PC-9 (cell line): ENCODE results near the gene FNDC5. TPM values are rescaled to one million over a fixed set of nuclear protein-coding genes. Genes with fewer than 3 reads are reported as not detected.

ENCODE experiments used
- BruUV-seq: library from RNA; stranded (reverse); fragments of 400-500 nt; replicated peaks from 2 replicates; lab custom pipeline; 2021; lab: Mats Ljungman, UMichigan
- CTCF ChIA-PET: fragments of 300-600 bp; sonication (Branson Sonifier 250); formaldehyde crosslinking; loops from one replicate; lab custom pipeline; 2022; ENCODE audit warnings: antibody characterized with exemption; lab: Charles Lee
- POLR2A ChIA-PET: fragments of 300-600 bp; sonication (Branson Sonifier 250); formaldehyde crosslinking; loops from one replicate; lab custom pipeline; 2022; ENCODE audit warnings: antibody characterized with exemption; ENCODE audit not compliant: unreplicated experiment; lab: Charles Lee
- DNase-seq, 2 experiments: peaks; one replicate each; pipeline versions ENCODE4 v3.0.0 to v3.0.0-alpha.2; 2015 to 2022; ENCODE audit warnings: mixed read lengths in 1 of 2
- H2AFZ ChIP-seq: fragments of 200-600 bp; sonication (generic); 2 replicates; pipeline ENCODE4 v1.8.1; 2017; ENCODE audit warnings: antibody characterized with exemption
- H3F3A ChIP-seq: fragments of 200-600 bp; sonication (generic); 2 replicates; pipeline ENCODE4 v1.8.1; 2017; ENCODE audit warnings: antibody characterized with exemption, mild to moderate bottlenecking, low read depth; ENCODE audit not compliant: insufficient read depth
- H3K27ac ChIP-seq: fragments of 200-600 bp; sonication (generic); 2 replicates; pipeline ENCODE4 v1.6.1; 2016; ENCODE audit warnings: mixed run types
- H3K27me3 ChIP-seq: fragments of 200-600 bp; sonication (generic); 2 replicates; pipeline ENCODE4 v1.6.1; 2016; ENCODE audit warnings: low read depth, mixed run types; ENCODE audit not compliant: insufficient read depth
- H3K36me3 ChIP-seq: fragments of 200-600 bp; sonication (generic); 2 replicates; pipeline ENCODE4 v1.6.1; 2016; ENCODE audit warnings: low read depth, mixed run types
- H3K4me1 ChIP-seq: fragments of 200-600 bp; sonication (generic); replicated peaks from 2 replicates; pipeline ENCODE4 v1.6.1; 2016; ENCODE audit warnings: mixed run types; ENCODE audit not compliant: insufficient read depth
- H3K4me2 ChIP-seq: fragments of 200-600 bp; sonication (generic); 2 replicates; pipeline ENCODE4 v1.6.1; 2017; ENCODE audit warnings: mixed run types
- H3K4me3 ChIP-seq: fragments of 200-600 bp; sonication (generic); 2 replicates; pipeline ENCODE4 v1.6.1; 2016; ENCODE audit warnings: mixed run types
- H3K79me2 ChIP-seq: fragments of 200-600 bp; sonication (generic); 2 replicates; pipeline ENCODE4 v1.6.1; 2017; ENCODE audit warnings: low read depth, mixed run types
- H3K9me2 ChIP-seq: fragments of 200-600 bp; sonication (generic); 2 replicates; pipeline ENCODE4 v1.8.1; 2017; ENCODE audit warnings: mild to moderate bottlenecking; ENCODE audit not compliant: insufficient read depth
- H3K9me3 ChIP-seq: fragments of 200-600 bp; sonication (generic); 2 replicates; pipeline ENCODE4 v1.8.1; 2016; ENCODE audit warnings: low read depth; ENCODE audit not compliant: insufficient read depth
- H4K20me1 ChIP-seq: fragments of 200-600 bp; sonication (generic); 2 replicates; pipeline ENCODE4 v1.8.1; 2017; ENCODE audit not compliant: insufficient read depth
- EZH2 ChIP-seq: fragments of 200-600 bp; sonication (generic); IDR thresholded peaks from 2 replicates; pipeline ENCODE4 v1.8.0; 2017; ENCODE audit warnings: antibody characterized with exemption, low read depth
- intact Hi-C: fragments of 100-400 bp; cut with micrococcal nuclease; formaldehyde crosslinking; loops from one replicate; pipeline ENCODE4 v1.10.0; 2022; ENCODE audit not compliant: unreplicated experiment
- total RNA-seq: library from RNA; stranded (reverse); gene quantifications from 2 replicates; pipeline ENCODE4 v1.2.3, GENCODE V29; 2021
- TF ChIP-seq, protein P1 (sequence below): fragments of 200-600 bp; sonication (generic); conservative IDR thresholded peaks from 2 replicates; pipeline ENCODE4 v1.6.1; 2017; ENCODE audit warnings: mixed run types, antibody characterized with exemption, mild to moderate bottlenecking, moderate library complexity

Gene FNDC5
- total RNA-seq, 1 experiment from 2014 or later, result not detected

DNA sequence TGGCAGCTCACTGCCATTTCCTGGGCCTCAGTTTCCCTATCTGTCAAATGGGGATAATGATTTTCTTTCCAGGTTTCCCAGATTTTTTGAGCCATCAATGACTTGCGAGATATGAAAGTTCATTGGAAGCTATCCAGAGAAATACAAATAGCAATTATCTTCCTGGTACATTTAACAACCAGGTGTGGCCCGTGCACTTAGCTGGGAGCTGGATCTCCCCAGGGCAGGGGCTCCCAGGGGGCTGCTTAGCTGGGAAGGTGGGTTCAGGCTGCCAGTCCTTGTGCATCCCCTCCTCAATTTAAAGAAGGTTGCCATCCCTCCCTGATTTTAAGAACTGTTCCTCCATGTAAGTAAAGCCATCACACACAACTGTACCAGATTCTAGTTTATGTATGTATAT lies 34.1 kb upstream of the FNDC5 start:
- TF ChIP-seq, protein P1, sequence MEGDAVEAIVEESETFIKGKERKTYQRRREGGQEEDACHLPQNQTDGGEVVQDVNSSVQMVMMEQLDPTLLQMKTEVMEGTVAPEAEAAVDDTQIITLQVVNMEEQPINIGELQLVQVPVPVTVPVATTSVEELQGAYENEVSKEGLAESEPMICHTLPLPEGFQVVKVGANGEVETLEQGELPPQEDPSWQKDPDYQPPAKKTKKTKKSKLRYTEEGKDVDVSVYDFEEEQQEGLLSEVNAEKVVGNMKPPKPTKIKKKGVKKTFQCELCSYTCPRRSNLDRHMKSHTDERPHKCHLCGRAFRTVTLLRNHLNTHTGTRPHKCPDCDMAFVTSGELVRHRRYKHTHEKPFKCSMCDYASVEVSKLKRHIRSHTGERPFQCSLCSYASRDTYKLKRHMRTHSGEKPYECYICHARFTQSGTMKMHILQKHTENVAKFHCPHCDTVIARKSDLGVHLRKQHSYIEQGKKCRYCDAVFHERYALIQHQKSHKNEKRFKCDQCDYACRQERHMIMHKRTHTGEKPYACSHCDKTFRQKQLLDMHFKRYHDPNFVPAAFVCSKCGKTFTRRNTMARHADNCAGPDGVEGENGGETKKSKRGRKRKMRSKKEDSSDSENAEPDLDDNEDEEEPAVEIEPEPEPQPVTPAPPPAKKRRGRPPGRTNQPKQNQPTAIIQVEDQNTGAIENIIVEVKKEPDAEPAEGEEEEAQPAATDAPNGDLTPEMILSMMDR, result no peak
- TF ChIP-seq EZH2, result no peak
- CTCF ChIA-PET, result no interaction called here
- intact Hi-C loops, result no loop called here
- no peaks in the 10 kb centered on the region for H3K4me1 ChIP-seq
- no peak overlapping the region for H3K4me2 ChIP-seq
- no peaks in the 10 kb centered on the region for H3K36me3 ChIP-seq
- no peak overlapping the region for H2AFZ ChIP-seq
- no peaks in the 10 kb centered on the region for H3K9me3 ChIP-seq
- H4K20me1 ChIP-seq, result no peaks in the 10 kb centered on the region
- no peak overlapping the region for H3K4me3 ChIP-seq
- BruUV-seq, result no TSS peak
- H3F3A ChIP-seq, result peaks cover 14% of the 10 kb centered on the region; the same call in 1 of the 2 replicates
- no peak overlapping the region for H3K27ac ChIP-seq
- no peak for DNase-seq
- H3K27me3 ChIP-seq, result no peaks in the 10 kb centered on the region
- POLR2A ChIA-PET, result interaction anchor here (0.7 kb wide), 1 partner anchor 150 kb away, joined by 9 read pairs; no protein-coding TSS in a partner anchor
- no peaks in the 10 kb centered on the region for H3K9me2 ChIP-seq
- H3K79me2 ChIP-seq, result 0 out of 2 replicates have a peak, but pooled peaks cover 8% of the 10 kb centered on the region

DNA sequence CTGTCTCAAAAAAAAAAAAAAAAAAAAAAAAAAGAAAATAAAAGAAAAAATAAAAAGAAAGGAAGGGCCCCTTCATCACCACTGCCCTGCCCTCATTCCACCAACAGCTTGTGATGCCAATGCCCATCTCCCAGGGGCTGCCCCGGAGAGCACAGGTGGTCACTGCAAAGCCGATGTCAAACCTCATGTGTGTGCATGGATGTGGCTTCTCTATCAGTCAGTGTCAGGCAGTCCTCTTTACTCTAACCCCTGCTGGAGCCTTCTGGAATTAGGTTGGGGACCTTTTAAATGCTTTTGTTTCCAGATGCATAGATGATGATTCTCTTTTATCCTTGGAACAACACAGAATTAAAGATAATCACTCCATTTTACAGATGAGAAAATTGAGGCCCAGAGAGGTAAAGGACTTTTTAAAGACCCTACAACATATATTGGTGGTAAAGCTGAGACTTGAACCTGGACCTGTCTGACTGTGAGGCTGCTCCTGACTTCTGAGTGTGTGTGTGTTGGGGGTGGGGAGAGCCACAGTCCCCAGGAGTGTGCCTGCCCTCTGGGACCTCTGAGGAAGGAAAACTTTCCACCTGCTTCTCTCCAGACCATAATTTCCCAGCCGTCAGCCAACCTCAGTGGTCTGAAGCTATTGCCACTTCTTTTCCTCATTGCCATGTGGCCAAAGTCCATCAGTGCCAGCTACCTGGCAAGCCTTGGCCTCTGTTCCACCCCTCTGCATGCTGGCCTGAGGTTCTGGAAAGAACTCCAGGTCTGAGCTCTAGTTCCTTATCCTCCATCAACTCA lies 33.5 kb upstream of the FNDC5 start:
- Histone ChIP-seq H3K4me3 (no peak overlapping the region), H3K27me3 (no peaks in the 10 kb centered on the region), H3K27ac (no peak overlapping the region), H3K4me1 (no peaks in the 10 kb centered on the region), H4K20me1 (no peaks in the 10 kb centered on the region; the same call in 1 of the 2 replicates), H3K79me2 (0 out of 2 replicates have a peak, but pooled peaks cover 8% of the 10 kb centered on the region), H3K9me2 (no peaks in the 10 kb centered on the region), H3K36me3 (no peaks in the 10 kb centered on the region), H2AFZ (no peak overlapping the region), H3K9me3 (no peaks in the 10 kb centered on the region), H3K4me2 (no peak overlapping the region), H3F3A (peaks cover 14% of the 10 kb centered on the region; the same call in 1 of the 2 replicates)
- TF ChIP-seq, protein P1, result no peak
- TF ChIP-seq EZH2, result no peak
- CTCF ChIA-PET, result no interaction called here
- no TSS peak for BruUV-seq
- POLR2A ChIA-PET, result interaction anchor here (0.7 kb wide), 1 partner anchor 151 kb away, joined by 9 read pairs; no protein-coding TSS in a partner anchor
- intact Hi-C loops, result no loop called here
- no peak for DNase-seq

DNA sequence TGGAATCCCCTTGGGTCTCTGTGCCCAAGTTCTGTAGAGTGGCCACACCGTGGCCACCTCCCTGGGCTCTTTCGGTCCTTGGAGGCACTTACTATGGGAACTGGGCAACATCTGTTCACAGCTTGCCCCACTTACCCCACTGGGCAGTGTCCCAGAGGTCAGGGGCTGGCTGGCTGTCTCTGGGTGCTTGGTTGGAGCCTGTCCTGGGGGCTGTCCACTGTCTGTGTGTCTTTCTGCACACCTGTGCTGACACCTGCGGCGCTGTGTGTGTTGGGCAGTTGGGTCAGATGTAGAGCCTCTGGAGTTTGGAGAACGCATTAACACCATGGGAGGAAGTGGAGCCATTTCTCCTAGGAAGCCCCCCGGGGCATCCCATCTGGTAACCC lies 31.8 kb upstream of the FNDC5 start:
- Histone ChIP-seq H3K27me3 (no peaks in the 10 kb centered on the region), H3K4me3 (no peak overlapping the region), H3K79me2 (0 out of 2 replicates have a peak, but pooled peaks cover 8% of the 10 kb centered on the region), H3K9me3 (no peaks in the 10 kb centered on the region), H2AFZ (no peak overlapping the region), H3K36me3 (no peaks in the 10 kb centered on the region), H3K9me2 (no peaks in the 10 kb centered on the region), H3K4me2 (no peak overlapping the region), H3F3A (peaks cover 14% of the 10 kb centered on the region; the same call in 1 of the 2 replicates), H4K20me1 (no peaks in the 10 kb centered on the region; the same call in 1 of the 2 replicates), H3K4me1 (no peaks in the 10 kb centered on the region), H3K27ac (no peak overlapping the region)
- ChIA-PET CTCF (no interaction called here), POLR2A (no interaction called here)
- TF ChIP-seq, protein P1, result no peak
- no peak for TF ChIP-seq EZH2
- DNase-seq, result no peak
- intact Hi-C loops, result no loop called here
- BruUV-seq, result no TSS peak
